Choroid plexus epithelial cell (primary cell): ENCODE results near the gene STAG1.
"Not testable (repeated sequence)": the region's sequence is repeated elsewhere in the genome, so short reads cannot be mapped to it uniquely, and the experiment has no call there.

Experiments used
- DNase-seq: peaks from one replicate; pipeline ENCODE4 v3.0.0-alpha.2; 2010; ENCODE audit warnings: low read depth
- H3K4me3 ChIP-seq: 2 replicates; pipeline ENCODE4 v1.5.1; 2011; ENCODE audit warnings: low read depth, mild to moderate bottlenecking, control low read depth, low read length, moderate library complexity
- CTCF ChIP-seq: conservative IDR thresholded peaks from 2 replicates; pipeline ENCODE4 v1.5.1; 2011; ENCODE audit warnings: low read depth, mild to moderate bottlenecking, control low read depth, inconsistent platforms, low read length, moderate library complexity

STAG1 gene

GRCh38 chr3:136562026-136562425, 190.2 kb downstream of the STAG1 start:
- no peak overlapping the region for H3K4me3 ChIP-seq
- DNase-seq: no peak
- no peak for TF ChIP-seq CTCF

GRCh38 chr3:136559896-136560295, 192.3 kb downstream of the STAG1 start:
- no peak overlapping the region for H3K4me3 ChIP-seq
- no peak for TF ChIP-seq CTCF
- no peak for DNase-seq

GRCh38 chr3:136549461-136549860, 202.7 kb downstream of the STAG1 start:
- not testable (repeated sequence) for DNase-seq, H3K4me3 ChIP-seq

- DNase-seq: peak; percentile 48
- no peak overlapping the region for H3K4me3 ChIP-seq
- no peak for TF ChIP-seq CTCF
These were observed 204.9 kb downstream of the STAG1 start for GRCh38 chr3:136547293-136547692.

GRCh38 chr3:136546720-136547119, 205.5 kb downstream of the STAG1 start:
- peak; percentile 44 for DNase-seq

GRCh38 chr3:136545664-136546268, 206.4 kb downstream of the STAG1 start:
- H3K4me3 ChIP-seq: no peak overlapping the region
- DNase-seq: peak; percentile 65
- peak; percentile 48 for TF ChIP-seq CTCF

More at GRCh38 chr3:136546720-136547119, 205.5 kb downstream of the STAG1 start:
- no peak for TF ChIP-seq CTCF
- H3K4me3 ChIP-seq: no peak overlapping the region

- no peak for TF ChIP-seq CTCF
- DNase-seq: peak; percentile 31
- H3K4me3 ChIP-seq: no peak overlapping the region
These were observed 207.6 kb downstream of the STAG1 start for GRCh38 chr3:136544532-136544931.

GRCh38 chr3:136543385-136543784, 208.8 kb downstream of the STAG1 start:
- no peak overlapping the region for H3K4me3 ChIP-seq
- peak; percentile 61 for DNase-seq
- TF ChIP-seq CTCF: no peak
